Measurements from ENCODE around the gene ADIPOR2.

ADIPOR2 gene

GRCh38 chr12:1808036-1808797 is 117.3 kb downstream of the ADIPOR2 start:
- H3K27me3 ChIP-seq = no peaks in the 10 kb centered on the region
- H3K4me3 ChIP-seq = no peak overlapping the region
- H3K9me3 ChIP-seq = no peaks in the 10 kb centered on the region
- intact Hi-C loops (cut with DNase I; ENCODE audit: low total_unique reads) = loop anchor here (10.0 kb wide), 1 partner anchor 777 kb away; no protein-coding TSS in a partner anchor
- no peaks in the 10 kb centered on the region for H3K4me1 ChIP-seq
- H3K27ac ChIP-seq = no peak overlapping the region
- no peaks in the 10 kb centered on the region for H3K36me3 ChIP-seq
- peak in 1 of 2 donors; percentile 40 for DNase-seq
- TF ChIP-seq CTCF (IDR thresholded peaks at IDR 0.05) = no peak

- DNase-seq = peak in 1 of 2 donors; percentile 55
- Histone ChIP-seq H3K27ac (no peak overlapping the region), H3K27me3 (no peaks in the 10 kb centered on the region), H3K36me3 (no peaks in the 10 kb centered on the region), H3K9me3 (no peaks in the 10 kb centered on the region), H3K4me1 (no peaks in the 10 kb centered on the region), H3K4me3 (no peak overlapping the region)
- no peak for TF ChIP-seq CTCF (IDR thresholded peaks at IDR 0.05)
- intact Hi-C loops (cut with DNase I; ENCODE audit: low total_unique reads) = loop anchor here (10.0 kb wide), 1 partner anchor 776 kb away; no protein-coding TSS in a partner anchor
Measured at GRCh38 chr12:1808798-1809480, 118.1 kb downstream of the ADIPOR2 start.

GRCh38 chr12:1809591-1810190 is 118.8 kb downstream of the ADIPOR2 start:
- no peak overlapping the region for H3K27ac ChIP-seq
- intact Hi-C loops (cut with DNase I; ENCODE audit: low total_unique reads) = loop anchor here (10.0 kb wide), 2 partner anchors 105 to 775 kb away; partner anchors contain the start of gene CACNA2D4
- H3K27me3 ChIP-seq = no peaks in the 10 kb centered on the region
- H3K4me1 ChIP-seq = no peaks in the 10 kb centered on the region
- no peak for TF ChIP-seq CTCF (IDR thresholded peaks at IDR 0.05)
- no peak overlapping the region for H3K4me3 ChIP-seq
- no peaks in the 10 kb centered on the region for H3K36me3 ChIP-seq
- no peak for DNase-seq
- no peaks in the 10 kb centered on the region for H3K9me3 ChIP-seq

GRCh38 chr12:1810201-1810930 is 119.5 kb downstream of the ADIPOR2 start:
- Histone ChIP-seq H3K36me3 (no peaks in the 10 kb centered on the region), H3K9me3 (no peaks in the 10 kb centered on the region), H3K27me3 (no peaks in the 10 kb centered on the region), H3K4me3 (no peak overlapping the region), H3K4me1 (no peaks in the 10 kb centered on the region), H3K27ac (no peak overlapping the region)
- no peak for TF ChIP-seq CTCF (IDR thresholded peaks at IDR 0.05)
- DNase-seq = no peak
- intact Hi-C loops (cut with DNase I; ENCODE audit: low total_unique reads) = loop anchor here (10.0 kb wide), 1 partner anchor 104 kb away; the partner anchor contains the start of gene CACNA2D4

GRCh38 chr12:1810931-1811280 is 120.0 kb downstream of the ADIPOR2 start:
- DNase-seq = no peak
- no peaks in the 10 kb centered on the region for H3K4me1 ChIP-seq
- no peak overlapping the region for H3K4me3 ChIP-seq
- no peaks in the 10 kb centered on the region for H3K36me3 ChIP-seq
- no peaks in the 10 kb centered on the region for H3K27me3 ChIP-seq
- H3K9me3 ChIP-seq = no peaks in the 10 kb centered on the region
- H3K27ac ChIP-seq = no peak overlapping the region
- intact Hi-C loops (cut with DNase I; ENCODE audit: low total_unique reads) = loop anchor here (10.0 kb wide), 1 partner anchor 104 kb away; the partner anchor contains the start of gene CACNA2D4
- no peak for TF ChIP-seq CTCF (IDR thresholded peaks at IDR 0.05)
